GM12874 (cell line): ENCODE measurements around the gene LILRB5.
A peak's percentile ranks its signal among the peaks of the same experiment; 100 is the strongest.
"Not testable (repeated sequence)": the region's sequence is repeated elsewhere in the genome, so short reads cannot be mapped to it uniquely, and the experiment has no call there.

Source experiments
- TF ChIP-seq, protein P1 (sequence below): IDR thresholded peaks from 2 replicates; pipeline ENCODE4 v1.5.1; 2011; ENCODE audit warnings: low read depth, mild to moderate bottlenecking, control low read depth, low read length, moderate library complexity; ENCODE audit not compliant: insufficient read depth

Gene LILRB5

DNA sequence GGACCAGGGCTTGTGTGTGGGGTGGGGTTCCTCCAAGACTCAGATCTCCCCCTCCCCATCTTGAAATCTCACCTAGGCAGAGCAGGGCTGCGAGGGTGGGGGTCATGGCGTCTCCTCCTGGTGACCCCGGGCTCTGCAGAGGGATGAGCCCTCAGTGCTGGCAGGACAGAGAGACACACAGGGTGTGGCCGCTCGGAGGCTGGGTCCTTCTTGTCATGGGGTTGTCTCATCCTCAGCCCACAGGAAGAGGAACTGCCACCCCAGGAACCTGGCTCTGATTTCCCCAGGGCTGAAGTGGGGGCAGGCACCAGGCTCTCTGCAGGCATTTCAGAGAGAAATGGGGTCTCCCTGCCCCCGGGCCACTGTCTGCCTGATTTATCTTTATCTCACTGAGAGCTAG is 14.4 kb downstream of the LILRB5 start, which contains the start of gene LILRA6:
LILRA6 (minus strand) TSS at position 145 of the 400 bp plus-strand sequence.
- TF ChIP-seq, protein P1, sequence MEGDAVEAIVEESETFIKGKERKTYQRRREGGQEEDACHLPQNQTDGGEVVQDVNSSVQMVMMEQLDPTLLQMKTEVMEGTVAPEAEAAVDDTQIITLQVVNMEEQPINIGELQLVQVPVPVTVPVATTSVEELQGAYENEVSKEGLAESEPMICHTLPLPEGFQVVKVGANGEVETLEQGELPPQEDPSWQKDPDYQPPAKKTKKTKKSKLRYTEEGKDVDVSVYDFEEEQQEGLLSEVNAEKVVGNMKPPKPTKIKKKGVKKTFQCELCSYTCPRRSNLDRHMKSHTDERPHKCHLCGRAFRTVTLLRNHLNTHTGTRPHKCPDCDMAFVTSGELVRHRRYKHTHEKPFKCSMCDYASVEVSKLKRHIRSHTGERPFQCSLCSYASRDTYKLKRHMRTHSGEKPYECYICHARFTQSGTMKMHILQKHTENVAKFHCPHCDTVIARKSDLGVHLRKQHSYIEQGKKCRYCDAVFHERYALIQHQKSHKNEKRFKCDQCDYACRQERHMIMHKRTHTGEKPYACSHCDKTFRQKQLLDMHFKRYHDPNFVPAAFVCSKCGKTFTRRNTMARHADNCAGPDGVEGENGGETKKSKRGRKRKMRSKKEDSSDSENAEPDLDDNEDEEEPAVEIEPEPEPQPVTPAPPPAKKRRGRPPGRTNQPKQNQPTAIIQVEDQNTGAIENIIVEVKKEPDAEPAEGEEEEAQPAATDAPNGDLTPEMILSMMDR = not testable (repeated sequence)

DNA sequence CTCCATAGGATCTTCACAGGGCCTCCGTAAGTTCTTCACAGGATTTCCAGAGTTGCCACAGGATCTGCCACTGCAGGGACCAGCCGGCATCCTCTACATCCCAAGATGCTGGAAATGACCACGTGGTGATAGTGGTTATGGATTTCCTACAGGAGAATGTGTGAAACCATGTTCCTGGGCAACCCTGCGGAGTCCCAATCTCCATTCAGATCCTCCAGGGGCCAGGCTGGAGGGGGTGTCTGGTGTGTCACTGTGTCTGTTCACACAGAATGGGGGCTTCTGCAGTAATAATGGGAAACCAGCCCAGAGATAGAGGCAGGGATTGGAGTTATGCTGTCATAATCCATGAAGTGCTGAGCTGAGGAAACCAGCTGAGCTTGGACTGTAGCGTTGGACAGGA is 23.1 kb downstream of the LILRB5 start:
- TF ChIP-seq, protein P1 = no peak

DNA sequence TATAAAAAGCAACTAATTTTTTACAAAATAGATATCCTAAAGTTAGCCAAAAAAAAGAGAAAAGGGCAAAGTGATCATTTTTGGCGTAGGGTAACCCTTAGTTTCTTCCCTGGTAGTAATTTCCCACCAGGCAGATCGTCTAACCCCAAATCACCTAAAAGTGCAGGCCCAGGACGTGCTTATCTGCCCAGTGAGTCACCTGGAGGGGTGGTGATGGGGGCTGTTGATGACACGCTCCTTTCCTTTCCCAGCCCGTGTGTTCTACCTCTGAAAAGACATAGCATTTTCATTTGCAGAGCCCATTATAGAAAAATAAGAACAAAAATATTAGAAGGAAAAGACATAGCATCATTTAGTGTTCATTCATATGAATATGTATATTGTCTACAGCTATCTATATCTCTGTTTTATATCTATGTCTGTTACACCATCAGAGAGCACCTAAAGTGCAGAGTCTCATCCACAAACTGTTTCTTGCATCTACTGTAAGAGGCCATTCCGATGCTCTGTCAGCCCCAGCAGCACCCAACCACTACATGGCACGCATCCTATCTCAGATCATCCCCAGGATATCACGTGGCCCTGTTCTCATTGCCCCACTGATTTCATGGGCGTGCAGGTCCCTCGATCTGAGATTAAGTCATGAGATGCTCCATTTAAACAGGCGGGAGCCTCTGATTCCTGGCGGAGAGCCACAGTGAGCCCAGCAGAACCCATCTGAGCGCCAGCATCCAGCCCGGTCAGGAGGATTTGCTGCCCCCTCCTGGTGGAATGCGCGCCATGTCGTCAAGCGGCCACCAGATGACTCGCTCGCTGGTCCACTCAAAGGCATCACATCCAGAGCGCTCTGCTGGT is 25.8 kb downstream of the LILRB5 start:
- TF ChIP-seq, protein P1 = peak; percentile 94

DNA sequence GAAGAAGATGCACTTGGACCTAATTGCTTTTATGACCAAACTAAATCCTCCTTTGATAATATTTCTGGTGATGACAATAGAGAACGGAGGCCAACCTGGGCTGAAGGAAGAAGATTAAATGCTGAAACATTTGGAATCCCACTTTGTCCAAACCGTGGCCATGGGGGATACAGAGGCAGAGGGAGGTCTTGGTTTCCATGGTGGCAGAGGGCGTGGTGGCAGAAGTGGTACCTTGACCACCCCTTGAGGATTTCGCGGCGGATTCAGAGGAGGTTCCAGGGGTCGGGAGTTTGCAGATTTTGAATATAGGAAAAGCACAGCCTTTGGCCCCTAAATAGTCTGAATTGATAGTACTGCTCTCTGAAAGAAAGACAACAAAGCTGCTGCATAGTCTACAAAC is 27.0 kb downstream of the LILRB5 start:
- TF ChIP-seq, protein P1 = no peak

DNA sequence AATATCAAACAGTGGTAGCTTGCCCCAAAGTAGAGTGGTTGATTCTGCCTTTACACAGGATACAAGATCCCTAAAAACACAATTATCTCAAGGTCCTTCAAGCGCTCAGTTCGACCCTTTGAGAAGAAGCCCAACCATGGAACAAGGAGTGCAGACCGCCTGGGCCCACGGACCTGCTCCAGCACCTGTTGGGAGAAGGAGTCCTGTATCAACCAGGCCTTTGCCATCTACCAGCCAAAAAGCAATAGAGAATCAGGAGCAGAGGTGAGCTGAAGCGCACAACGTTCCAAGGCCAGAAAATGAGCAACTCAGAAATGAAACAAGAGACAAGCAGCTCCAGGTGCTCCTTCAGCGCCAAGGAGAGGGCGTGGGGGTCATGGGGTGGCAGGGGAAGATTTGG is 27.9 kb downstream of the LILRB5 start:
- TF ChIP-seq, protein P1 = no peak

DNA sequence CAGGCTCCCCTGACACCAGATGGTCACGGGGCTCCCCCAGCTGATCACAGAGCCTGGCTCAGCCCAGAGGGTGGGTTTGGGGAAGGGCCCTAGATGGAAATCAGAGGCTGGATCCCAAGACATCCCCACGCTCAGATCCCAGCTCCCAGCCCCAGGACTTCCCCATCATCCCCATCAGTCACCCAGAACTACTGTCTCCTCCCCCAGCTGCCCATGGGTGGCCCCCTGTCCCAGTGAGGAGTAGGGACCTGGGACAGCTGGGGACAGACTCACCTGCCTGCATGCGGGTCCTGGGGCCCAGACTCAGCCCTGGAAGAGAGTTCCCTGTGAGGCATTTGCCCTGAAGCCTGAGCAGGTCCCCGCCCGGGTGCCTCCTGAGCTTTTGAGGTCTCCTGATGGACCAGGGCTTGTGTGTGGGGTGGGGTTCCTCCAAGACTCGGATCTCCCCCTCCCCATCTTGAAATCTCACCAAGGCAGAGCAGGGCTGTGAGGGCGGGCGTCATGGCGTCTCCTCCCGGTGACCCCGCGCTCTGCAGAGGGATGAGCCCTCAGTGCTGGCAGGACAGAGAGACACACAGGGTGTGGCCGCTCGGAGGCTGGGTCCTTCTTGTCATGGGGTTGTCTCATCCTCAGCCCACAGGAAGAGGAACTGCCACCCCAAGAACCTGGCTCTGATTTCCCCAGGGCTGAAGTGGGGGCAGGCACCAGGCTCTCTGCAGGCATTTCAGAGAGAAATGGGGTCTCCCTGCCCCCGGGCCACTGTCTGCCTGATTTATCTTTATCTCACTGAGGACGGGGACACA is 34.4 kb downstream of the LILRB5 start, which contains the start of gene LILRB3:
LILRB3 (minus strand) TSS at position 534 of the 803 bp plus-strand sequence; CDS start at position 503, 31 bp downstream.
- TF ChIP-seq, protein P1 = not testable (repeated sequence)
